IPS-20b (cell line): ENCODE results near the gene ZDHHC4.
"Not testable (repeated sequence)": the region's sequence is repeated elsewhere in the genome, so short reads cannot be mapped to it uniquely, and the experiment has no call there.

Source experiments
- H3K27ac ChIP-seq: one replicate; pipeline ENCODE4 v1.5.1; 2013; ENCODE audit warnings: low read length
- H3K27me3 ChIP-seq: 2 replicates; pipeline ENCODE4 v1.6.1; 2013; ENCODE audit warnings: mild to moderate bottlenecking, low read length, inconsistent platforms; ENCODE audit not compliant: insufficient read depth
- H3K36me3 ChIP-seq: 2 replicates; pipeline ENCODE4 v1.6.1; 2013; ENCODE audit warnings: low read depth, mild to moderate bottlenecking, inconsistent platforms, low read length, moderate library complexity; ENCODE audit not compliant: insufficient read depth
- H3K4me1 ChIP-seq: 2 replicates; pipeline ENCODE4 v1.6.1; 2013; ENCODE audit warnings: mild to moderate bottlenecking, control low read depth, inconsistent platforms, low read length, moderate library complexity; ENCODE audit not compliant: insufficient read depth
- H3K4me3 ChIP-seq: 2 replicates; pipeline ENCODE4 v1.5.1; 2013; ENCODE audit warnings: mild to moderate bottlenecking, low read length, inconsistent platforms
- H3K9ac ChIP-seq: 2 replicates; pipeline ENCODE4 v1.6.1; 2013; ENCODE audit warnings: low read depth, mild to moderate bottlenecking, inconsistent platforms, low read length, moderate library complexity
- H3K9me3 ChIP-seq: 2 replicates; pipeline ENCODE4 v1.6.1; 2013; ENCODE audit warnings: mild to moderate bottlenecking, low read depth, low read length, inconsistent platforms; ENCODE audit not compliant: insufficient read depth

Gene ZDHHC4

DNA sequence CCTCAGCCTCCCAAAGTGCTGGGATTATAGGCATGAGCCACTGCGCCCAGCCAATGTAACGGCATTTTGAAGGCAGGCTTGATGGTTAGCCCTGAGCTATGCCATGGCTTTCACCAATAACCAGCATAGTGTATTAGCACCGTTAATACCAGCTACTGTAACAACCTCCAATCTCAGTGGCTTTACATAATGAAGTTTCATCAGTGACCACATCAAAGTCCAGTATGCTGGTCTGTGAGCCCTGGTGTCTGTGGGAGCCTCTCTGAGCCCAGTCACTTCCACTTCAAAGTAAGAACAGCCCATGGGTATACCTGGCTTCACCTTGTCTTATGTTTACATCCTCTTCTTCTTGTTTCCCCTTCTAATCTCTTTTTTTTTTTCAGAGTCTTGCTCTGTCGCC, 11.6 kb upstream of the ZDHHC4 start:
- no peaks in the 10 kb centered on the region for H3K4me1 ChIP-seq
- H3K27ac ChIP-seq = no peak overlapping the region
- H3K4me3 ChIP-seq = no peak overlapping the region
- no peak overlapping the region for H3K9ac ChIP-seq
- H3K27me3 ChIP-seq = no peaks in the 10 kb centered on the region
- no peaks in the 10 kb centered on the region for H3K9me3 ChIP-seq
- H3K36me3 ChIP-seq = no peaks in the 10 kb centered on the region

DNA sequence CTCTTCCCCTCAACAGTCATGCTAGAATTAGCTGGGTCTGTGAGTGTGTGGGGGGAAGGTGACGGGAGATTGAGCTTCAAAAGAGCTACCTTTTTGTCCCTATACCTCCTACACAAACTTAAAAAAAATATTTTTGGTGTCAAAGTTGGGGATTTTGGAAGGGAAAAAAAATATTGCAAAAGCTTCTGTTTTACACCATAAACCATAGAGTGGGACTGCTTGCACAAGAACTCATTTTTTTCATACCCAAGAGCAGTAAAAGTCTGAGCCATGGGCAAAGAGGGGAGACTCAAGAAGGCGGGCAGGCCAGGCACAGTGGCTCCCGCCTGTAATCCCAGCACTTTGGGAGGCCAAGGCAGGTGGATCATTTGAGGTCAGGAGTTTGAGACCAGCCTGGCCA, 9.4 kb upstream of the ZDHHC4 start:
- Histone ChIP-seq H3K9me3 (no peaks in the 10 kb centered on the region), H3K36me3 (no peaks in the 10 kb centered on the region), H3K27ac (no peak overlapping the region), H3K27me3 (no peaks in the 10 kb centered on the region), H3K4me1 (no peaks in the 10 kb centered on the region), H3K4me3 (no peak overlapping the region), H3K9ac (no peak overlapping the region)

DNA sequence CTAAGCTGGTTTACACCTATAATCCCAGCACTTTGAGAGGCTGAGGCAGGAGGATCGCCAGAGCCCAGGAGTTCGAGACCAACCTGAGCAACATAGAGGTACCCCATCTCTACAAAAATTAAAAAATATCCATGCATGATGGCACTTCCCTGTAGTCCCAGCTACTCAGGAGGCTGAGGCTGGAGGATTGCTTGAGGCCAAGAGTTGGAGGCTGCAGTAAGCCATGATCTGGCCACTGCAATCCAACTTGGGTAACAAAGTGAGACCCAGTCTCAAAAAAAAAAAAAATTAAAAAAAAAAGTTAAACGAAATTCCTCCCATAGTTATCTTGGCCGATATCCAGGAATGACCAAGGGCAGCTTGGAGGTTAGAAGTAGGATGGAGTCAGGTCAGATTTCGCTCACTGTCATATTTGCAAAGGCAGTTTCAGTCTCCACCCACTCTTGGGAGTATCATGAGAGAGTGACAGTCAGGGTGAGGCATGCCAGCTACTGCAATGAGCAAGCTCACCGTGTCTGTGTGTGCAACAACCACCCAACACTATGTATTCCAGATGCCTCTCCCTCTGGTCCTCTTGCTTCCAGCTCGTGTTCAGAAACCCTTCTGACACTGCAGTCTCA, 6.0 kb upstream of the ZDHHC4 start:
- Histone ChIP-seq H3K9ac (no peak overlapping the region), H3K36me3 (no peaks in the 10 kb centered on the region), H3K9me3 (no peaks in the 10 kb centered on the region), H3K27me3 (no peaks in the 10 kb centered on the region), H3K4me3 (no peak overlapping the region), H3K4me1 (no peaks in the 10 kb centered on the region), H3K27ac (no peak overlapping the region)

- Histone ChIP-seq H3K9me3 (no peaks in the 10 kb centered on the region), H3K9ac (no peak overlapping the region), H3K27me3 (no peaks in the 10 kb centered on the region), H3K4me3 (no peak overlapping the region), H3K4me1 (no peaks in the 10 kb centered on the region), H3K36me3 (peaks cover 4% of the 10 kb centered on the region), H3K27ac (no peak overlapping the region)
These were observed 1.8 kb upstream of the ZDHHC4 start for GRCh38 chr7:6575281-6576023.

DNA sequence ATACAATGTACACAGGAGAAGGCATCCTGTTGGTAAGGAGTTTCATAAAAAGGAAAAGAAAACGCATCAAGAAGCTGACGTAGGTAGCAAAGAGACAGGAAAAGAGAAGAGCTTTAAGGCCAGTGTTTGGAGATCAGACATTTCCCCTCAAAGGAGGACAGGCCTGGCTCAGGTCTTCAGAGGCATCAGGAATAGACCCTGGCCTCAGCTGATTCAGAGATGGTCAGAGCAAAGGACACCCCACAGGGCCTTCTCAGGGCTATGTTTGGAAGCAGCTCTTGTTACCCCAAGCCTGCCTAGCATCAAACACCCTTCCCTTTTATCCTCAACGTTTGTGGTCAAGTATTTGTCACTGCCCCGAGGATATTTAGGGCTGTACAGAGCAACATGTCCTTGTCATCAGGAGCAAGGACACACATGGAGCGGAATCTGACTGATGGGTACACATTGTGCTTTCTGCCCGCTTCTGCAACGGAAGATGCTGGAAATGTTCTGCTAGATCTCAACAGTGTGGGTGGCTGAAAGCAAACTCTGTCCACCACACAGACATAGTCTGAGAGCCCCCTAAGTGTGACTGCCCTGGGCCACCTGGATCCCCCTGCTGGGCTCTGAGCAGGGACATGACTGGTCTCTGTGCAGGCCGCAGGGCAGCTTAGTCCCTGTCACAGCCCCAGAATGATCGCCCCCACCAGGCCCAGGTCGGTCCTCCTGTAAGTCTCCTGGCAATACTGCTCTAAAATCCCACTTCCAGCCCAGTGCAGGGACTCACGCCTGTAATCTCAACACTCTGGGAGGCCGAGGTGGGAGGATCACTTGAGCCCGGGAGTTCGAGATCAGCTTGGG, 1.0 kb upstream of the ZDHHC4 start:
- no peaks in the 10 kb centered on the region for H3K4me1 ChIP-seq
- peaks cover 12% of the 10 kb centered on the region for H3K36me3 ChIP-seq
- H3K27ac ChIP-seq = no peak overlapping the region
- no peaks in the 10 kb centered on the region for H3K27me3 ChIP-seq
- no peak overlapping the region for H3K9ac ChIP-seq
- H3K9me3 ChIP-seq = no peaks in the 10 kb centered on the region
- no peak overlapping the region for H3K4me3 ChIP-seq

DNA sequence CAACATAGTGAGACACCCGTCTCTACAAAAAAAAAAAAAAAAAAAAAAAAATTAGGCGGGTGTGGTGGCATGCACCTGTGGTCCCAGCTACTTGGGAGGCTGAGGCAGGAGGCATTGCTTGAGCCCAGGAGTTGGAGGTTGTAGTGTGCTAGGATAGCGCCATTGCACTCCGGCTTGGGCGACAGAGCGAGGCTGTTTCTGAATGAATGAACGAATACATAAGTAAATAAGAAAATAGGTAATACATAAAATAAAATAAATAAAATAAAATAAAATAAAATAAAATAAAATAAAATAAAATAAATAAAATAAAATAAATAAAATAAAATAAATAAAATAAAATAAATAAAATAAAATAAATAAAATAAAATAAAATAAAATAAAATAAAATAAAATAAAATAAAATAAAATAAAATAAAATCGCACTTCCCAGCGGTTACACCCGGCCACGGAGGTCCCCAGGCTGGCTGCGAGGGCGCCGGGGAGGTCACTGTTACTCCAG, 336 bp upstream of the ZDHHC4 start:
- not testable (repeated sequence) for H3K4me1 ChIP-seq, H3K9me3 ChIP-seq, H3K9ac ChIP-seq, H3K27ac ChIP-seq, H3K27me3 ChIP-seq
- Histone ChIP-seq H3K4me3 (peak overlapping the region; percentile 75; the same call in 1 of the 2 replicates), H3K36me3 (peaks cover 18% of the 10 kb centered on the region)

DNA sequence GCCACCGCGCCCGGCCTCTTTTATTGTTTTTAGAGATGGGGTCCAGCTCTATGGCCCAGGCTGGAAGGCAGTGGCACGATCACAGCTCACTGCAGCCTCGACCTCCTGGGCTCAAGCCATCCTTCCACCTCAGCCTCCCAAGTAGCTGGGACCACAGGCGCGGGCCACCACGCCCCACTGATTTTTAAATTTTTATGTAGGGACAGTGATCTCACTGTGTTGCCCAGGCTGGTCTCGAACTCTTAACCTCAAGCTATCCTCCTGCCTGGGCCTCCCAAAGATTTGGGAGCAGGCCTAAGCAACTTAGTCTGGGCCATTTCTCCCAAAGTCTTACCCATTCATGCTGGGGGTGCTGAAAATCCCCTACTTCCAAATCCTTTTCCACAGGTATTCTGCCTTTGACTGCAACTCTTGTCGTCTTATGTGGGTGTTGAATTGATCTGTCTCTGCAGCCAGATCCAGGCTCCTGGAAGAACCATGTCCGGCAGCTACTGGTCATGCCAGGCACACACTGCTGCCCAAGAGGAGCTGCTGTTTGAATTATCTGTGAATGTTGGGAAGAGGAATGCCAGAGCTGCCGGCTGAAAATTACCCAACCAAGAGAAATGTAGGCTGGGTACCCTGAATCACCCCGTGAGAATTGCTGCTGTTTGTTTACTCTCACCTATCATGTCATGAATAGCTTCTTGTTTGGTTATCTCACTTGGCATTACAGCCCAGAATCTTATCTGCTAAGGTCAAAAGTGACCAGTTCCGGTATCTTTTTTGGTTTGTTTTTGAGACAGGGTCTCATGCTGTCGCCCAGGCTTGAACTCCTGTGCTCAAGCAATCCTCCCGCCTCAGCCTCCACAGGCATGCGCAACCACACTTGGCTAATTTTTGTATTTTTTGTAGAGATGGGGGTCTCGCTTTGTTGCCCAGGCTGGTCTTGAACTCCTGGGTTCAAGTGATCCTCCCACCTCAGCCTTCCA, 1.1 kb downstream of the ZDHHC4 start:
- Histone ChIP-seq H3K27ac (no peak overlapping the region), H3K4me3 (peak overlapping the region; percentile 75; the same call in 1 of the 2 replicates), H3K9me3 (no peaks in the 10 kb centered on the region), H3K9ac (no peak overlapping the region; the same call in 1 of the 2 replicates), H3K27me3 (no peaks in the 10 kb centered on the region), H3K4me1 (no peaks in the 10 kb centered on the region), H3K36me3 (peaks cover 33% of the 10 kb centered on the region)

GRCh38 chr7:6579446-6579845, 2.2 kb downstream of the ZDHHC4 start:
- Histone ChIP-seq H3K27ac (no peak overlapping the region), H3K4me3 (no peak overlapping the region), H3K9me3 (no peaks in the 10 kb centered on the region), H3K36me3 (peaks cover 44% of the 10 kb centered on the region), H3K9ac (no peak overlapping the region), H3K4me1 (no peaks in the 10 kb centered on the region), H3K27me3 (no peaks in the 10 kb centered on the region)

DNA sequence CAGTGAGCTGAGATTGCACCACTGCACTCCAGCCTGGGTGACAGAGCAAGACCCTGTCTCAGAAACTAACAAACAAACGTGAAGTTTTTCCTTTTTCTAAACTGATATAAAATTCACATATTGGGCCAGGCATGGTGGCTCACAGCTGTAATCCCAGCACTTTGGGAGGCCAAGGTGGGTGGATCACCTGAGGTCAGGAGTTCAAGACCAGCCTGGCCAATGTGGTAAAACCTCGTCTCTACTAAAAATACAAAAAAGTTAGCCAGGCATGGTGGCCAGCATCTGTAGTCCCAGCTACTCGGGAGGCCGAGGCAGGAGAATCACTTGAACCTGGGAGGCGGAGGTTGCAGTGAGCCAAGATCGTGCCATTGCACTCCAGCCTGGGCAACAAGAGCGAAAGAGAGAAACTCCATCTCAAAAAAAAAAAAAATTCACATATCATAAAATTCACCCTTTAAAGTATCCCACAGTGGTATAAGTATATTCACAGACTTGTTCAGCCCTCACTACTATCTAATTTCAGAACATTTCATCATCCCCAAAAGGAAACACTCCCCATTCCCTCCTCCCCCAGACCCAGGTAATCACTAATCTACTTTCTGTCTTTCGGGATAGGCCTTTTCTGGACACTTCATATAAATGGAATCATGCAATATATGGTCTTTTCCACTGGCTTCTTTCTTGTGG, 8.6 kb downstream of the ZDHHC4 start:
- H3K27ac ChIP-seq, H3K4me1 ChIP-seq, H3K4me3 ChIP-seq, H3K9ac ChIP-seq, H3K27me3 ChIP-seq, H3K9me3 ChIP-seq: not testable (repeated sequence)
- peaks cover 76% of the 10 kb centered on the region for H3K36me3 ChIP-seq

DNA sequence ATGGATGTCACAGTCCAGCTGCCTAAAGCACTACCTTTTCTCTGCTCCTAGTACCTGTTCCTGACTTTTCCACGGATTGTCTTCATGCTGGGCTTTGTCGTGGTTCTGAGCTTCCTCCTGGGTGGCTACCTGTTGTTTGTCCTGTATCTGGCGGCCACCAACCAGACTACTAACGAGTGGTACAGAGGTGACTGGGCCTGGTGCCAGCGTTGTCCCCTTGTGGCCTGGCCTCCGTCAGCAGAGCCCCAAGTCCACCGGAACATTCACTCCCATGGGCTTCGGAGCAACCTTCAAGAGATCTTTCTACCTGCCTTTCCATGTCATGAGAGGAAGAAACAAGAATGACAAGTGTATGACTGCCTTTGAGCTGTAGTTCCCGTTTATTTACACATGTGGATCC, 11.3 kb downstream of the ZDHHC4 start:
- no peak overlapping the region for H3K4me3 ChIP-seq
- H3K4me1 ChIP-seq = peaks cover 4% of the 10 kb centered on the region; the same call in 1 of the 2 replicates
- H3K9ac ChIP-seq = no peak overlapping the region
- H3K27ac ChIP-seq = no peak overlapping the region
- no peaks in the 10 kb centered on the region for H3K27me3 ChIP-seq
- no peaks in the 10 kb centered on the region for H3K9me3 ChIP-seq
- peaks cover 61% of the 10 kb centered on the region for H3K36me3 ChIP-seq
